Thyroid gland (tissue), 4 donors: ENCODE results near the gene PDE8B. TPM values are rescaled to one million over a fixed set of nuclear protein-coding genes. Genes with fewer than 3 reads are reported as not detected.

Experiments used
- DNase-seq, 2 donors: peaks; one replicate each; pipeline ENCODE4 v3.0.0-alpha.2; 2019
- H3K27ac ChIP-seq, 3 donors: fragments of 200-600 bp; sonication (generic); 1 replicate in 2 of 3; 2 replicates in 1 of 3; pipeline ENCODE4 v1.5.1; 2016 to 2019; ENCODE audit warnings: mild to moderate bottlenecking in 1 of 3, moderate library complexity in 1 of 3
- H3K27me3 ChIP-seq: fragments of 200-600 bp; sonication (generic); one replicate; pipeline ENCODE4 v1.5.1; 2019
- H3K36me3 ChIP-seq, 2 donors: fragments of 200-600 bp; sonication (generic); one replicate each; pipeline ENCODE4 v1.5.1; 2016 to 2019
- H3K4me1 ChIP-seq, 2 donors: fragments of 200-600 bp; sonication (generic); one replicate each; pipeline ENCODE4 v1.5.1; 2017 to 2019
- H3K4me3 ChIP-seq, 3 donors: fragments of 200-600 bp; sonication (generic); replicated peaks in 1 of 3; 1 replicate in 2 of 3; 2 replicates in 1 of 3; pipeline ENCODE4 v1.5.1; 2016; ENCODE audit warnings: mild to moderate bottlenecking in 1 of 3
- H3K9me3 ChIP-seq: fragments of 200-600 bp; sonication (generic); one replicate; pipeline ENCODE4 v1.5.1; 2017
- POLR2A ChIP-seq, 2 donors: fragments of 450-650 bp; IDR thresholded peaks; one replicate each; pipeline ENCODE4 v1.6.1; 2017; ENCODE audit warnings: antibody characterized with exemption in 2 of 2, mild to moderate bottlenecking in 2 of 2, moderate library complexity in 1 of 2
- WGBS, 2 donors: methylation state at CpG; one replicate each; pipeline ENCODE4 v1.1.5; 2017; 5-methylcytosine and 5-hydroxymethylcytosine counted together
- intact Hi-C: fragments of 100-400 bp; cut with DNase I; formaldehyde crosslinking; loops from one replicate; pipeline ENCODE4 v1.15.1; 2023
- total RNA-seq, 4 donors: library from RNA; depleted of rRNA; stranded (reverse); fragments of >200 nt; gene quantifications; one replicate each; pipeline ENCODE4 v1.2.3, GENCODE V29; 2016
- TF ChIP-seq, protein P1 (sequence below), 6 experiments: fragments of 200-600 bp in 3 of 6; fragments of 450-650 bp in 3 of 6; sonication (generic) in 3 of 6; IDR thresholded peaks; one replicate each; pipeline ENCODE4 v1.5.1; 2016 to 2019; ENCODE audit warnings: antibody characterized with exemption in 6 of 6, mild to moderate bottlenecking in 2 of 6, inconsistent platforms in 1 of 6, moderate library complexity in 1 of 6

Gene PDE8B
- total RNA-seq, 4 donors from 2014 or later: 113 to 279 (median 218) TPM

DNA sequence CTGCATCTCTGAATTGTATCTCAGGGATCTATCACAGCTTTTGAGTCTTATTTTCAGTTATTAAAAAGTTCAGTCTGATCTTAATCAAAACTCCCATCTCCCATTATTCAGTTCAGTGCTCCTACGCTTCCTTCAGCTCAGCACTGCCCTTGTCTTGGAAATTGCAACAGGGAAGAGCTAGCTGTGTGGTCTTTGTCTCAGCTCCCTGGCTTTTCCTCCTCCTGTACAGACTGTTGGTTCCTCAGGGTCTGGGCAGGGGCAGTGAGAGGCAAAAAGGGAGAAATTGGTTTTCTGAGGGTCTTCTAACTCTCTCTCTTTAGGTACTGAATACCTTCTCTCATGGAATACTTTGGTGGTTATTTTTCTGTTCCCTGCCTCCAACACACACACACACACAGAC lies 48.2 kb downstream of the PDE8B start:
- TF ChIP-seq POLR2A (IDR thresholded peaks at IDR 0.05): no peak
- TF ChIP-seq, protein P1, sequence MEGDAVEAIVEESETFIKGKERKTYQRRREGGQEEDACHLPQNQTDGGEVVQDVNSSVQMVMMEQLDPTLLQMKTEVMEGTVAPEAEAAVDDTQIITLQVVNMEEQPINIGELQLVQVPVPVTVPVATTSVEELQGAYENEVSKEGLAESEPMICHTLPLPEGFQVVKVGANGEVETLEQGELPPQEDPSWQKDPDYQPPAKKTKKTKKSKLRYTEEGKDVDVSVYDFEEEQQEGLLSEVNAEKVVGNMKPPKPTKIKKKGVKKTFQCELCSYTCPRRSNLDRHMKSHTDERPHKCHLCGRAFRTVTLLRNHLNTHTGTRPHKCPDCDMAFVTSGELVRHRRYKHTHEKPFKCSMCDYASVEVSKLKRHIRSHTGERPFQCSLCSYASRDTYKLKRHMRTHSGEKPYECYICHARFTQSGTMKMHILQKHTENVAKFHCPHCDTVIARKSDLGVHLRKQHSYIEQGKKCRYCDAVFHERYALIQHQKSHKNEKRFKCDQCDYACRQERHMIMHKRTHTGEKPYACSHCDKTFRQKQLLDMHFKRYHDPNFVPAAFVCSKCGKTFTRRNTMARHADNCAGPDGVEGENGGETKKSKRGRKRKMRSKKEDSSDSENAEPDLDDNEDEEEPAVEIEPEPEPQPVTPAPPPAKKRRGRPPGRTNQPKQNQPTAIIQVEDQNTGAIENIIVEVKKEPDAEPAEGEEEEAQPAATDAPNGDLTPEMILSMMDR (IDR thresholded peaks at IDR 0.05): no peak
- intact Hi-C loops: no loop called here
- H3K4me3 ChIP-seq: no peak overlapping the region
- H3K9me3 ChIP-seq: no peaks in the 10 kb centered on the region
- peaks cover 42 to 66% of the 10 kb centered on the region in 2 donors for H3K4me1 ChIP-seq
- H3K27ac ChIP-seq: peak overlapping the region in 2 of 3 donors; percentile 68 to 71
- no peak for DNase-seq
- no peaks in the 10 kb centered on the region for H3K36me3 ChIP-seq
- no peaks in the 10 kb centered on the region for H3K27me3 ChIP-seq
- WGBS, 2 donors: 88% methylated on average over 1 of the region's 1 CpG

DNA sequence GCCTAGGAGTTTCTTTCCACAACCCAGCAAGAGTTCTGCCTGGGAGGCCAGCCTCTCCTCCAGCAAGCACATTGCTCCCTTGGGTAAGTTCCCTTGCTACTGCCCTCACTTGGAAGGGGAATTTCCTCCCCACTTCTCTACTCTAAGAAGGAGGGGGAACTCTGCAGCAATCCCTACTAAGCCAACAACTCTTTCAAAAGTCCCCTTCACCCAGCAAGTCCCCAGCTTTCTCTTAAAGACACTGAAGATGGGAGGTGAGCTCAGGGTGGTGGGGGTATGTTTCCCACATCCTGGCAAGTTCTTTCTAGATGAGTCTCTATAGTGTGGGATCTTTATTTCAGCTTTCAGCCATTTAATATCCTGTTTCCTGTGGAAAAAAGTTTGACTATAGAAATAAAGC lies 49.0 kb downstream of the PDE8B start:
- H3K27ac ChIP-seq: peak overlapping the region; percentile 44 to 71 (median 68)
- DNase-seq: no peak
- H3K36me3 ChIP-seq: no peaks in the 10 kb centered on the region
- H3K4me3 ChIP-seq: no peak overlapping the region
- intact Hi-C loops: no loop called here
- no peaks in the 10 kb centered on the region for H3K9me3 ChIP-seq
- no peaks in the 10 kb centered on the region for H3K27me3 ChIP-seq
- peaks cover 39 to 62% of the 10 kb centered on the region in 2 donors for H3K4me1 ChIP-seq
- no peak for TF ChIP-seq POLR2A (IDR thresholded peaks at IDR 0.05)
- TF ChIP-seq, protein P1 (IDR thresholded peaks at IDR 0.05): no peak

DNA sequence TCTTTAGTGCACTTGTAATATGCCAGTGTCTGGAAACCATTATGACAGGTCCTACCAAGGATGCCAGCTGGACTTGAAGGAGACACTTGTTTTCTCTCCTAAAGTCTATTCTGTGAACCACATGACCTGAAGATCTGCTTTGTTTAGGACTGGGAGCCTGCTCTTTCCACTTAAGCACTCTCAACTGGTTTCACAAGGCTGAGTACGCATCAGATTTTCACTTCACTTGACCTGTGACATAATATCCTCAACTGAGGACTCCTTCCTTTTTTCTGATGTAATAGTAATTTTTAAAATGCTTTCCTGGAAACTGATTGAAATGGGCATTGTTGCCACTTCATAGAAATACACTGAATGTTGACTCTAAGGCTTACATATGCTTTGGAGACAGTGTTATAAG lies 52.2 kb downstream of the PDE8B start:
- 31 to 48% methylated on average over 1 of the region's 1 CpG for WGBS, 2 donors
- peak in 1 of 2 donors; percentile 32 for DNase-seq
- no peaks in the 10 kb centered on the region for H3K9me3 ChIP-seq
- no peaks in the 10 kb centered on the region for H3K36me3 ChIP-seq
- no peak overlapping the region for H3K4me3 ChIP-seq
- intact Hi-C loops: no loop called here
- H3K4me1 ChIP-seq: peaks cover 63 to 67% of the 10 kb centered on the region in 2 donors
- TF ChIP-seq POLR2A (IDR thresholded peaks at IDR 0.05): no peak
- TF ChIP-seq, protein P1 (IDR thresholded peaks at IDR 0.05): no peak
- peak overlapping the region; percentile 75 to 89 (median 86) for H3K27ac ChIP-seq
- no peaks in the 10 kb centered on the region for H3K27me3 ChIP-seq

DNA sequence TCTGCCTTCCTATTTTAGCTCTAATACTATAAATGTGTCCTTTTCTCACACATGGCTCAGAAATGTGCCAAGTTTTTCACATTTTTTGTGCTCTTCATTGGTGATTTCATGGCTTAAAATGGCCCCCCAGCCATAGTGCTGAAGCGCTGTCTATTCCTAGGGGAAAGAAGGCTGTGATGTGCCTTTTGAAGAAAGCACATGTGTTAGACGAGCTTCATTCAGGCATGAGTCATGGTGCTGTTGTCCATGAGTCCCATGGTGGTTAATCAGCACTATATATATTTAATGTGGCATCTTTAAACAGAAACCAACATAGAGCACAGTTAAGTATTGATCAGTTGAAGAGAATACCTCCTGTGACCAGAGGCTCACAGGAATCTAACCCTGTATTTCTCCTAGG lies 55.8 kb downstream of the PDE8B start:
- H3K4me1 ChIP-seq: peaks cover 43 to 45% of the 10 kb centered on the region in 2 donors
- H3K27ac ChIP-seq: peak overlapping the region in 2 of 3 donors; percentile 72 to 86
- TF ChIP-seq POLR2A (IDR thresholded peaks at IDR 0.05): no peak
- TF ChIP-seq, protein P1 (IDR thresholded peaks at IDR 0.05): no peak
- no peak for DNase-seq
- H3K4me3 ChIP-seq: no peak overlapping the region
- 67 to 90% methylated on average over 2 of the region's 2 CpGs for WGBS, 2 donors
- no peaks in the 10 kb centered on the region for H3K27me3 ChIP-seq
- no peaks in the 10 kb centered on the region for H3K9me3 ChIP-seq
- no peaks in the 10 kb centered on the region for H3K36me3 ChIP-seq
- intact Hi-C loops: no loop called here

DNA sequence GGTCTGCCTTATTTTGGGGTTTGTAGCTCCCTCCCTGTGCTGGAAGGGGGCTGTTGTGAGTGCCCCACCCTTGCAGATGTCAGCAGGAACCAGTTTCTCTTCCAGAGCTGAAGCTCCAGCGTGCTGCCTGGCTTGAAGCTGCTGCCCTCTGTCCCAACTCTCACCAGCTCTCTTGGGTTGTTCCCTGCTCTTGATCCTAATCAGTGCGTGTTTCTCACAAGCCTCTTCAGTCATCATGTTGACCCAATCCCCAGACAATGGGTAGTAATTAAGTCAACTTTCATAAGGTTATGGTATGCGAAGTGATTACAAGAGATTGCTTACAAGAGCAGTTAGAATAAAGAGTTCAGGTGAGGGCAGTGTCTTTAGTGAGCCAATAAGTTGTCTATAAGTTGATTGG lies 57.0 kb downstream of the PDE8B start:
- H3K4me3 ChIP-seq: no peak overlapping the region
- H3K27me3 ChIP-seq: no peaks in the 10 kb centered on the region
- intact Hi-C loops: no loop called here
- no peaks in the 10 kb centered on the region for H3K36me3 ChIP-seq
- 27 to 57% methylated on average over 3 of the region's 3 CpGs for WGBS, 2 donors
- TF ChIP-seq, protein P1 (IDR thresholded peaks at IDR 0.05): no peak
- no peak for TF ChIP-seq POLR2A (IDR thresholded peaks at IDR 0.05)
- peaks cover 43 to 45% of the 10 kb centered on the region in 2 donors for H3K4me1 ChIP-seq
- H3K9me3 ChIP-seq: no peaks in the 10 kb centered on the region
- peak overlapping the region; percentile 44 to 86 (median 72) for H3K27ac ChIP-seq
- DNase-seq: no peak
